Stomach (tissue), 4 donors: Measurements from ENCODE around the gene METRN.

Experiments
- CTCF ChIP-seq, 7 experiments: fragments of 450-650 bp in 4 of 7; fragments of 200-600 bp in 3 of 7; sonication (generic) in 3 of 7; IDR thresholded peaks; one replicate each; pipeline ENCODE4 v1.5.1; 2016 to 2019; ENCODE audit warnings: antibody characterized with exemption in 7 of 7, control low read depth in 2 of 7, mild to moderate bottlenecking in 1 of 7
- POLR2AphosphoS5 ChIP-seq, 3 donors: sonication (generic); formaldehyde crosslinking; IDR thresholded peaks; one replicate each; pipeline ENCODE4 v1.6.1; 2016; ENCODE audit warnings: antibody characterized with exemption in 3 of 3

GRCh38 chr16:698911-699671 lies 15.8 kb upstream of the METRN start:
- TF ChIP-seq CTCF (IDR thresholded peaks at IDR 0.05) (no peak), POLR2AphosphoS5 (IDR thresholded peaks at IDR 0.05) (no peak)
